ENCODE results near the gene EPHA2. TPM values are rescaled to one million over a fixed set of nuclear protein-coding genes. Genes with fewer than 3 reads are reported as not detected.

Gene EPHA2
- total RNA-seq, 2 experiments from 2014 or later, result 0.15 TPM; not detected in 1

DNA sequence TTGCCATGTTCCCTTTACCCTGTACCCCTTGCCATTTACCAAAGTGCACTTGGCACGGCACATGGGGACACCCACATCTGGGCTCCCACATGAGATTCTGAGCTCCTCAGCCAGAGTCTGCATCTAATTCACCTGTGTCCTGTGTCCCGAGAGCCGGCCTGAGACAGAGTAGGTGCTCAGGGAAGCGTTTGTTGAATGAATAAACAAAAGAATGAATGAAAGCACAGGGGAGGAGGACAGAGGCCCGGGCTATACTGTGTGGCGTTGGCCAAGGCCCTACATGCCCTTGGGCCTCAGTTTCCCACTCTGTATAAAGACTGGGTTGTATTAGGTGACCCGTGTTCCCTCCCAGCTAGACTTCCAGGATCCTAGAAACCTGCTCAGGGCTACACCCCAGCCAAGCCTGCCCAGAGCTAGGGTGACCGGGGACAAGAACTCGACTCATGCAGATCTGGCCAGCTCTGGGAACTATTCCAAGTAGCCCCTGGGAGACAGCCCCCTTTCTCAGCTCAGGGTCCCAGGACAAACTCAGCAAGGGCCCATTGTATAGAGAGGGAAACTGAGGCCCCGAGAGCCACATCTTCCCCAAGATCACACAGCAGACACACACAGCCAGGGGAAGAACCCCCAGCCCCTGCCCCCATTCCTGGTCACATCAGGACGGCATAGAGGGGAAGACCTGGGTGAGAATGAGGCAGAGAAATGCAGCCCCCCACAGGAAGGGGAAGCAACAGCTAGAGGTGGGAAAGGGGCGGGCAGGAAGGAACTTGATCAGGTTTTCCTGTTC lies 6.0 kb downstream of the EPHA2 start:
- Histone ChIP-seq H3K9me2 (ENCODE audit: insufficient read depth, low read length) (no peaks in the 10 kb centered on the region), H3K4me1 (ENCODE audit: insufficient read depth, low read length, poor library complexity, severe bottlenecking) (peaks cover 11% of the 10 kb centered on the region), H3K9me3 (ENCODE audit: low read length) (no peaks in the 10 kb centered on the region), H4K20me1 (ENCODE audit: insufficient read depth, low read length) (no peaks in the 10 kb centered on the region; the same call in 1 of the 2 replicates), H3K27ac (ENCODE audit: low read depth, low read length, poor library complexity, severe bottlenecking) (no peak overlapping the region), H3K4me3 (ENCODE audit: low read depth, low read length, poor library complexity, severe bottlenecking) (no peak overlapping the region), H3K79me2 (ENCODE audit: insufficient read depth, low read depth, low read length) (no peaks in the 10 kb centered on the region), H2AFZ (ENCODE audit: low read length) (no peak overlapping the region), H3K36me3 (ENCODE audit: insufficient read depth, low read length) (no peaks in the 10 kb centered on the region), H3K4me2 (ENCODE audit: low read length) (no peak overlapping the region)
- intact Hi-C loops (cut with micrococcal nuclease; ENCODE audit: unreplicated experiment), result no loop called here
- BruUV-seq (replicated peaks), result no TSS peak
- no peak for DNase-seq (ENCODE audit: low spot score)
- POLR2A ChIA-PET, result interaction anchor here (0.9 kb wide), 1 partner anchor 31 kb away, joined by 3 read pairs; no protein-coding TSS in a partner anchor
- CTCF ChIA-PET (ENCODE audit: unreplicated experiment), result no interaction called here
- TF ChIP-seq, protein P1, sequence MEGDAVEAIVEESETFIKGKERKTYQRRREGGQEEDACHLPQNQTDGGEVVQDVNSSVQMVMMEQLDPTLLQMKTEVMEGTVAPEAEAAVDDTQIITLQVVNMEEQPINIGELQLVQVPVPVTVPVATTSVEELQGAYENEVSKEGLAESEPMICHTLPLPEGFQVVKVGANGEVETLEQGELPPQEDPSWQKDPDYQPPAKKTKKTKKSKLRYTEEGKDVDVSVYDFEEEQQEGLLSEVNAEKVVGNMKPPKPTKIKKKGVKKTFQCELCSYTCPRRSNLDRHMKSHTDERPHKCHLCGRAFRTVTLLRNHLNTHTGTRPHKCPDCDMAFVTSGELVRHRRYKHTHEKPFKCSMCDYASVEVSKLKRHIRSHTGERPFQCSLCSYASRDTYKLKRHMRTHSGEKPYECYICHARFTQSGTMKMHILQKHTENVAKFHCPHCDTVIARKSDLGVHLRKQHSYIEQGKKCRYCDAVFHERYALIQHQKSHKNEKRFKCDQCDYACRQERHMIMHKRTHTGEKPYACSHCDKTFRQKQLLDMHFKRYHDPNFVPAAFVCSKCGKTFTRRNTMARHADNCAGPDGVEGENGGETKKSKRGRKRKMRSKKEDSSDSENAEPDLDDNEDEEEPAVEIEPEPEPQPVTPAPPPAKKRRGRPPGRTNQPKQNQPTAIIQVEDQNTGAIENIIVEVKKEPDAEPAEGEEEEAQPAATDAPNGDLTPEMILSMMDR (conservative IDR thresholded peaks at IDR 0.05; ENCODE audit: low read length), result no peak
- no peak for TF ChIP-seq EZH2phosphoT487 (IDR thresholded peaks at IDR 0.05; ENCODE audit: borderline replicate concordance, low read depth, low read length)

DNA sequence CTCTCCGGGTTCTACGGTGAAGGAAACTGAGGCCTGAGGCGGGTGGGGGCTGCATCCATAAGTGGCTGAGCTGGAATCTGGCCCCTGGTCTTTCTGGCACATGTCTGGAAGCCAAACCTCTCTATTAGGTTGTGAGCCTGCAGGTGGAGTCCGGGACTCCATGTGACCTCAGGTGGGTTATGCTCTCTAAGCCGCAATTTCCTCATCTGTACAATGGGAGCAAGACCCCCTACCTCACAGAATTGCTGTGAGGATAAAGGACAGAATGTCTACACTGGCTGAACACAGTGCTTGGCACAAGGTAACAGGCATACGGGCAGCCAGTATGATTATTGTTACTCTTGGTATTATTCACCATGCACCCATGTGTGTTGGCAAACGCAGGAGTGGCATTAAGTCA lies 6.7 kb downstream of the EPHA2 start:
- no peak overlapping the region for H3K4me2 ChIP-seq (ENCODE audit: low read length)
- CTCF ChIA-PET (ENCODE audit: unreplicated experiment), result no interaction called here

More for the DNA sequence above, 6.7 kb downstream of the EPHA2 start:
- H3K4me1 ChIP-seq (ENCODE audit: insufficient read depth, low read length, poor library complexity, severe bottlenecking), result peaks cover 11% of the 10 kb centered on the region
- POLR2A ChIA-PET, result interaction anchor here (0.9 kb wide), 1 partner anchor 32 kb away, joined by 3 read pairs; no protein-coding TSS in a partner anchor
- H3K9me2 ChIP-seq (ENCODE audit: insufficient read depth, low read length), result no peaks in the 10 kb centered on the region
- H3K79me2 ChIP-seq (ENCODE audit: insufficient read depth, low read depth, low read length), result no peaks in the 10 kb centered on the region
- H3K27ac ChIP-seq (ENCODE audit: low read depth, low read length, poor library complexity, severe bottlenecking), result no peak overlapping the region
- H3K4me3 ChIP-seq (ENCODE audit: low read depth, low read length, poor library complexity, severe bottlenecking), result no peak overlapping the region
- TF ChIP-seq EZH2phosphoT487 (IDR thresholded peaks at IDR 0.05; ENCODE audit: borderline replicate concordance, low read depth, low read length), result no peak
- TF ChIP-seq, protein P1 (conservative IDR thresholded peaks at IDR 0.05; ENCODE audit: low read length), result no peak
- H4K20me1 ChIP-seq (ENCODE audit: insufficient read depth, low read length), result no peaks in the 10 kb centered on the region; the same call in 1 of the 2 replicates
- no peak overlapping the region for H2AFZ ChIP-seq (ENCODE audit: low read length)
- no peak for DNase-seq (ENCODE audit: low spot score)
- no TSS peak for BruUV-seq (replicated peaks)
- no peaks in the 10 kb centered on the region for H3K36me3 ChIP-seq (ENCODE audit: insufficient read depth, low read length)
- intact Hi-C loops (cut with micrococcal nuclease; ENCODE audit: unreplicated experiment), result no loop called here
- no peaks in the 10 kb centered on the region for H3K9me3 ChIP-seq (ENCODE audit: low read length)

Measured in OCI-LY7 (cell line).